HG03135 (cell line): ENCODE data around the gene NPY1R.

Source experiments
- ATAC-seq: cut with Tn5 transposase; IDR thresholded peaks from one replicate; pipeline ENCODE4 v1.9.1; 2021; ENCODE audit warnings: mild to moderate bottlenecking, moderate library complexity; ENCODE audit not compliant: unreplicated experiment

The NPY1R gene

DNA sequence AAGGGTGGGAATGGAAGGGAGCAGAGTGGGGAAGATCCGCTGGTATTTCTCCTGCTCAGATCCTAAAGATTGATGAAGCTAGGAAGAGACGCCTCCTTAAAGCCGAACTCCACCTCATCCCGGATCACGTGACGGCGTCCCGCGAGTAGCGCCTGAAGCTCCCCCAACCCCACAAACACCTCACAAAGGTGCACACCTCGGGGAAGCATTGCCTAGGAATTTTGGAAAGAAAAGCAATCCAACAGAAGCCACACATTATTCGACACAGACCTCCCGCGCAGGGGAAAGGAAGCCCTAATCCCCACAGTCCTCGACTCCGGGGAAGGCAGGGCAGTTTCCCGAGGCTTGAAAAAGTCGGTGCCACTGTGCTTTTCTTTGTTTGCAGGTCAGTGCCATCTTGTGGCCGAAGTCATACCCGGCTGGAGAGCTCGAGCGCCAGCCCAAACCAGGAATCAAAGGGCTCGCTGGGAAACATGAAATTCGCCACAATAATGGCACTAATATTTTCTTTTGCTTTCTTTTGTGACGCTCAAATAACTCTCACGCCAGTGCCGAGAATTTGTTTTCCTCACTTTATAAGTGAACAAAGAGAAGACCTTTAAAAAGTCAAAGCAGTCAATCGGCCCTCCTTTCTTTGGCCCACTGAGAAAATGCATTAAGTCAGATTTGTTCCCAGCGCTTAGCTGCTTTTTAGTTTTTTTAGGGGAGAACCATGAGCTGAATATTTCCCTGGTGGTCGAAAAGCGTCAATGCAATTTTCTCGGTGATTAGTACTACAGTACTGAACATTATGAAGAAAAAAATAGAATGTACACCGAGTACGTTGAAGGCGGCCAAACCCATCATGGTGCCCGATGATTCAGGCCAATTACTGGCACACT, at the start of gene NPY1R:
TSS of gene NPY1R (minus strand) at position 71 of the 881 bp plus-strand sequence. CDS start 6,042 bp downstream, outside the sequence.
- peak; percentile 71 for ATAC-seq

GRCh38 chr4:163380703-163381102, 48.3 kb upstream of the NPY1R start:
- no peak for ATAC-seq

DNA sequence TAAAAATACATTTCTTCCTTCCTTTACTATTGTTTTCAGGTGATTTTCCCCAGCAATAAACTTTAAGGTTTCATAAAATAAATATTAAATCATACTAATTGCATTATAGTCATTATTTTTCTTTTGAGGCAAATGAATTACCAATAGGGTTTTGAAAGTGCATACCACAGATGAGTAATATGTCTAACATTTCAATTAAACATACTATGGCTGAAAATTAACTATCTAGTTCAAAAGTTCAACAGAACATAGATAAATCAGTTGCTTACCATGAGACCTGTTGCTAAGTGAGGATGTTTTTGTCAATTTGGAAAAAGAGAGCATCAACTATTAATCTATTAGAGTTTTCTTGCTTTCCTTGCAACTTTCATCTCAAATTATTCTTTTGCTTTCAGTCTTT, 46.3 kb upstream of the NPY1R start:
- ATAC-seq, result no peak

- no peak for ATAC-seq
Measured at GRCh38 chr4:163372029-163372428, 39.6 kb upstream of the NPY1R start.

DNA sequence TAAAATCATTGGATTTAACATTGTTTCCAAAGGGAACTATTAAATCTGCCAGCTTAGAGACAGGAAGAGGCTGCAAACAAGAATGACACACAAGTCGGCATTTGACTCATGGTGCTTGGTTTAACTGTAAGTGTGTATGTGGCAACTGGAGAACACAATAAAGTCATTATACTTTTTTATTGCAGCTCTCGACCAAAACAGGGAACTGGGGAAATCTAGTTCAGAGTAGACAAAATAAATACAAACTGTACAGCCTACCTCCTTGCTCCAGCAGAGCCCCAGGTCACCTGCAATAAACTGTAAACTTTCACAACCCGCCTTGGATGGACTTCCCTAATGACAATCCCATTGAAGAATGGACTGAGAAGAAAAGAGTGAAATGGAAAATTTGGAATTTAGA, 35.3 kb upstream of the NPY1R start:
- no peak for ATAC-seq

DNA sequence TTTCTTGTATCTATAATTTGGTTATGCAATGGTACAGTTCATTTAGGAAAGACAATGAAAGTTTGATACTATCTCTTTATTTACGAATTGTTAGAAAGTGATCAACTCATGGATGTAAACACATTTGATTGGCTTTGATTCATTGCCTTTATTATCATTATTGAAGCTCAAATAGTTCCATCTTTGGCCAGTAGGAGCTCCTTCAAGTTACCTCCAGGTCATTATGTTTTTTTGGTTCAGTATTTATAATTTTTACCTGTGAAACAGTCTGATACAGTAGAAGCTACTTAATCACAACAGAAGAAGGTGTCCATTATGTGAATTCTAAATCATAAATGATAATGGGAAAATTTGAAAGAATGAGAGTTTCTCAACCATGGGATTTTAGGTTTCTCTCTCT, 23.7 kb upstream of the NPY1R start:
- ATAC-seq, result no peak

DNA sequence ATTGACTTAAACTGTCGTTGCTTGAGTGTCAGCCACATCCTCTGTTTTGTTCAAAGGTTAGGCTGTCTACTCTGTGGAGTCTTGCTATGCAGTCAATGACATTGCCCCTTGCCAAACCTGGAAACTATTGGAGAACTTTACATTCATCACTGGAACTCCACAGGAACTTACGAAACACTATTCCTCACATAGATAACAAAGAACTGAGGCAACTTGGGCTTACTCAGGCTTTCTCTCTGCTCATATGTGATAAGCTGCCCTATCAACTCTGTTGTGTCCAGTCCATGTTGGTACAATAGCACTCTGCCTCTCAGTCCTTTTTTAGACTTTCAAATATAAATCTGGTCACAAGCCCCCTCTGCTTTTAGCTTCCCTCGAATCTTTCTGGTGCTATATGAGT, 20.7 kb upstream of the NPY1R start:
- no peak for ATAC-seq

DNA sequence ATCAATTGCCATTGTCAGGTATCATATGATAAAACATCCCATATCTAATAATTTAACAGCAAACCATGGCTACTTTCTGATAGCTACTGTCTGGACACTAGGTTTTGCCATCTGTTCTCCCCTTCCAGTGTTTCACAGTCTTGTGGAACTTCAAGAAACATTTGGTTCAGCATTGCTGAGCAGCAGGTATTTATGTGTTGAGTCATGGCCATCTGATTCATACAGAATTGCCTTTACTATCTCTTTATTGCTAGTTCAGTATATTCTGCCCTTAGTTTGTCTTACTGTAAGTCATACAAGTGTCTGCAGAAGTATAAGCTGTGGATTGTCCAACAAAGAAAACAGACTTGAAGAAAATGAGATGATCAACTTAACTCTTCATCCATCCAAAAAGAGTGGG, 18.3 kb upstream of the NPY1R start:
- no peak for ATAC-seq

GRCh38 chr4:163344147-163345125, 12.0 kb upstream of the NPY1R start:
- no peak for ATAC-seq

GRCh38 chr4:163343604-163344146, 11.3 kb upstream of the NPY1R start, which contains the start of gene NPY5R:
TSS of gene NPY5R (plus strand) at chr4:163343892. CDS start at chr4:163350274, 6,382 bp downstream.
- no peak for ATAC-seq

- no peak for ATAC-seq
Measured at GRCh38 chr4:163335384-163335783, 3.0 kb upstream of the NPY1R start.

GRCh38 chr4:163331629-163332376, 593 bp downstream of the NPY1R start:
- no peak for ATAC-seq

DNA sequence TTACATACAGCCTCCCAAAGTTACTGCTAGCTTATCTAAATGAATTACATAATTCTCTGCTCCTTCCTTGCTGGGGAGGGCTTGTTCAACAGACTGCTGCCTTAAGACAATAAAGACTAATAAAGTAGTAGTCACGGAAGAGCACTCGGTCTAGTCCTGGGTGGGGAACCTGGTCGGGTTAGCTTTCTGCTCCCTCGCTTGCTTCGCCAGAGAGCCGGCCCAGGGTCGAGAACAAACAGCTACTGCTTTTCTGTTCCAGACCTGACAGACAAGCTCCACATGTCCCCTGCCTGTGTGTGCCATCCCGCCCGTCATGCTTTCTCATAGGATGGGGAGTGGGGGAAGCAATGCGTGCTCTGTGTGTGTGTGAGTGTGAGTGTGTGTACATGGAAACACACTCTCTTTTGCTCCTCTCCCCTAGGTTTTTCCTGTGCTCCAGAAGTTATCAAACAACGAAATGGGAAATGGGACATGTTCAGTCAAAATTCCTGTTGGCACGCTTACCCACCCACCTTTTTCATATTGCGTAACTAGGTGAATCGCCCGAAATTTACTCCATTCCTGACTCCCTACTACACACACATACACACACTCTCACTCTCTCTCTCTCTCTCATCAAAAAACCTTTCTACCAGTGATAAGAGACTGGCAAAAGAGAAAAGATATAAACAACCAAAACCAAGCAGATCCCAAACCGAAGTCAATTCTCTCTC, 1.3 kb downstream of the NPY1R start:
- ATAC-seq, result no peak

GRCh38 chr4:163317110-163317509, 15.3 kb downstream of the NPY1R start:
- no peak for ATAC-seq

GRCh38 chr4:163309466-163309865, 22.9 kb downstream of the NPY1R start:
- no peak for ATAC-seq

GRCh38 chr4:163303069-163303468, 29.3 kb downstream of the NPY1R start:
- ATAC-seq, result no peak

DNA sequence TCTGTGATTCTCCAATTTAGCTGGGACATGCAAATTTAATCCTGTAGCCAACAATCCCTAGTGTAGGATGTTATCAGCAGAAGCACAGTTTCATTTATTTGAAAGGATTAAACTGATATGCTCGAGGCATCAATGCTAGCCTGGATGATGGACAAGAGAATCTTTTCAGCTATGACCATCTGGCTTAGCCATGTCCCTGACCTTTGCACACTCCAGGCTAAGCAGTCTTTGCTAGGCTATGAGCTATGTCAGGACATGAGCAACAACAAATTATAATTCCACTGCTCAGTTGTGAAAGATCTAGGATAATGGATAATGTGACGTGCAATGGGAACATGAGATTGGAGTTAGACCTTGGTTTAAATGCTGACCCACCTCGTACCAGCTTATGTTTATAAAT, 32.0 kb downstream of the NPY1R start:
- no peak for ATAC-seq

DNA sequence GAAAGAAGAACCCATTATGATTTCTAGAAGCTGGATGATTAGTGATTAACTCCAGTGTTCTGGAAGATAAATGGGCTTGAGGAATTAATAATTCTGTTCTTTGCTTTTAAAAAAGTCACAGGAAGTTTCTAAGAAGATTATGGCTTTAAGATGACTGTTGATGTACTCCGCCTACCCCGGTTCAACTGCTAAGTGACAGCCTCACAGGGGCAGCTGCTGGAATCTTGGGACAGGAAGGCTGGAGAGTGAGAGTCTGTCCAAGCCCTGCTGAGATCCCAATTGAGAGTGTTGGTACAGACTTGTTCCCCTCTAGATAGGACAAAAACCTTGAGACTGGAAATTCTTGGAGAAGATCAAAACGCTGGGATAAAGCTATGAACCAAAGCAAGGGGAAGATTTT, 37.3 kb downstream of the NPY1R start:
- no peak for ATAC-seq

- ATAC-seq, result no peak
Measured at GRCh38 chr4:163284304-163284703, 48.1 kb downstream of the NPY1R start.
